HG02885 (cell line): ENCODE data around the gene ACTG2.

ENCODE experiments used
- ATAC-seq: cut with Tn5 transposase; IDR thresholded peaks from one replicate; pipeline ENCODE4 v1.9.1; 2021; ENCODE audit warnings: mild to moderate bottlenecking; ENCODE audit not compliant: unreplicated experiment, poor library complexity

Gene ACTG2

DNA sequence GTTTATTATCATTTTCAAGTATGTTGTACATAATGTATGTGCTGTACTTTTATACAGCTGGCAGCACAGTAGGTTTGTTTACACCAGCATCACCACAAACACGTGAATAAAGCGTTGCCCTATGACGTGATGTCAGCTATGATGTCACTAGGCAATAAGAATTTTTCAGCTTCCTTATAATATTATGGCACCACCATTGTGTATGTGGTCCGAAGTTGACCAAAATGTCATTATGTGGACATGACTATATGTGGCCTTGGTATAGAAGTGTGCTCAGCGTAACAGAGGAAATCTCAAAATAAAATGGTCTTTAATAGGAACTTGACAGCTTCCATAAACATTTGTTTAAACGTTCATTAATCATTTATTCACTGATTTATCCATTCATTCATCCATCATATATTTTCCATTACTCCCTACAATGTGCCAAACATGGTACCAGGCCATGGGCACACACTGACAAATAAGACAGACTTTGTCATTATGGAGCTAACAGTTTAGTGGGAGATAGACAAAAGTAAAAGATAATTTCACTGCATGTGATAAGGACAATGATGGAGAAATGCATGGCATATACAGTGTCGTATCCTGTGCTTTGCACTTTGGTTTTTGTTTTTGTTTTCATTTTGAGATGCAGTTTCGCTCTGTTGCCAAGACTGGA lies 18.9 kb downstream of the ACTG2 start:
- no peak for ATAC-seq

DNA sequence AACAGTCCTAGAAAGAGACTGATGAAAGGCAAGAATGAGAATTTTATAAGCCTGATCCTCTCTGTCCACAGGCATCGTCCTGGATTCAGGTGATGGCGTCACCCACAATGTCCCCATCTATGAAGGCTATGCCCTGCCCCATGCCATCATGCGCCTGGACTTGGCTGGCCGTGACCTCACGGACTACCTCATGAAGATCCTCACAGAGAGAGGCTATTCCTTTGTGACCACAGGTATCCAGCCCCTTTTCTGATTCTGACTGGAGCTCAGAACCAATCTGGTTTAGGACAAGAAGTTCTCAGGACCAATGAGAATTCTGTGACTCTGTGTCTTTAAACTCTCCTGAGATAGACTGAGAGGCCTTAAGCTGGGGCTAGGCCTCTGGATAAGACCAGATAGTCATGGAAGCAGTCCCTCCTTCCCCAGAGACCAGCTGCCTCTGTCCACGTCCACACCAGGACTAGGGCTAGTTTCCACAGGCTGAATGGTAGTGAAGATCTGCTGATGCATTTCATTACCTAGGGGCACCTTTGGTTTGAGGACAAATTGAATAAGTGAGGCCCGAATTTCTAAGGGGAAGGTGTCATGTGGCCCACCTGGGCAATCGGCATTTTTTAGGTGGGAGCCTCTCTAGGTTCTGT lies 20.7 kb downstream of the ACTG2 start:
- ATAC-seq = no peak

DNA sequence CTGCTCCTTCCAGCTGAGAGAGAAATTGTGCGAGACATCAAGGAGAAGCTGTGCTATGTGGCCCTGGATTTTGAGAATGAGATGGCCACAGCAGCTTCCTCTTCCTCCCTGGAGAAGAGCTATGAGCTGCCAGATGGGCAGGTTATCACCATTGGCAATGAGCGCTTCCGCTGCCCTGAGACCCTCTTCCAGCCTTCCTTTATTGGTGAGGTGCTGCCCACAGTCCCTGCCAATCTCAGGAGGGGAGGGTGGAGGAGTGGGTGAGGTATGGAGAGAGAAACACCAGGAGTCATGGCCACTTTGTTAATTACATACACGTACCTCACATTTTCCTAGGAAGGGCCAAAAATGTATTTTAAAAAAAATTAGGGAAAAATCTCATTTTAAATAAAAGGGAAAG lies 21.9 kb downstream of the ACTG2 start:
- no peak for ATAC-seq

DNA sequence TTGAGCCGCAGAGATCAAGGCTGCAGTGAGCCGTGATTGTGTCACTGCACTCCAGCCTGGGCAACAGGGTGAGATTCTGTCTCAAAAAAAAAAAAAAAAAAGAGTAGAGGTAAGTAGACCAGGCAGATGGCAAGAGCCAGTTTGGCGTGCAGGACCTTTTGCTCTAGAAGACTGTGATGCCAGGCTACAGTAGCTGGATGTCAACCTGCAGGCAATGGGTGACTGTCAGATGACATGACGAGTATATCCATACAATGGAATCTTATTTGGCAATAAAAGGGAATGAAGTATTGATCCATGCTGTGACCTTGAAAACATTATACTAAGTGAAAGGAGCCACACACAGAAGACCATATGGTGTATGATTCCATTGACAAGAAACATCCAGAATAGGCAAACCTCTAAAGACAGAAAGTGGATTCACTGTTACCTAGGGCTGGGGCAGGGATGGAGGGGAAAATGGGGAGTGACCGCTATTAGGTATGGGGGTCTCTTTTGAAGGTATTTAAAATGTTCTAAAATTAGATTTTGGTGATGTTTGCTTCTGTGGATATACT lies 22.7 kb downstream of the ACTG2 start:
- ATAC-seq = no peak

- ATAC-seq = no peak
Measured at GRCh38 chr2:73916666-73917065, 23.9 kb downstream of the ACTG2 start.

GRCh38 chr2:73917296-73917695 lies 24.5 kb downstream of the ACTG2 start:
- no peak for ATAC-seq

GRCh38 chr2:73917696-73918207 lies 24.9 kb downstream of the ACTG2 start:
- ATAC-seq = no peak

GRCh38 chr2:73918856-73919255 lies 26.0 kb downstream of the ACTG2 start:
- ATAC-seq = no peak

- ATAC-seq = no peak
Measured at GRCh38 chr2:73919596-73920228, 26.9 kb downstream of the ACTG2 start.

DNA sequence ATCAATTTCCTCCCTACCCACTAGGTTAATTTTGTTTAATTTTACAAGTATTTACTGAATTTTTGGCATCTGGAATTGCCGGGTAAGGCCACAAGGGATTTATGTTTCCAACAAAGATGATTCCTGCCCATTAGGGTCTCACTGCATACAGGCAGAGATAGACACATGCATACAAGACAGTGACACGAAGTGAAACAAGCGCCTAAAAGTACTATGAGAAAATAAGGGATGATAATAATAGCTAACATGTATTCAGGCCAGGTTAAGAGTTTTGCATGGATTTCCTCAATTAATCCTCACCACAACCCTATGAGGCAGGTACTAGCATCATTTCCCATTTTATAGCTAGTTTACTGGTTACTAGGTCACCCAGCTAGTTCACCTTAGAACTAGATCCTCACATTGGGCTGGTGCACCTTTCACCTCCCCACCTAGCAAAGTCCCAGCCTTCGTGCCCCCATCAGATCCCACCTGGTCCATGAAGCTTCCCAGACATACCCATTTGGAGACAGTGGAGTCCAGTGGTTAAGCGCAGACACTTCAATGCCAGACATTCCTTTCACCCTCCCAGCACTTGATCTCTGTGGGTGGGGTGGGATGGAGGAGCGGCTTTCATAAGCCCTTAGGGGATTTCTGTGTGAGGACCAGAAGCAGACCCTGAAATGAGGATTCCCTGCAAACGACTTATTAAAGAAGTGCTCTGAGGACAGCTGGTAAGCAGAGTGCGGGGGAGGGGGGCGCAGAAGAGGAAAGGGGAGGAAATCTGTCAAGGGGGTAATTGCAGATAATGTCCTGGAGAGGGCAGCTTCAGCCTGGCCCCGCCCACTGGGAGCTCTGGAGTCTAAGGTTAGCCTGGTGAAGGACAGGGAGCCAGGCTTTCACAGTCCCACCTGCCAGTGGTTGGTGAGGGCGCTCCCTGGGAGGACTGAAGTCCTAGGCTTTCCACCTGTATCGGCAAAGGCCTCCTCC lies 28.1 kb downstream of the ACTG2 start:
- no peak for ATAC-seq

- ATAC-seq = no peak
Measured at GRCh38 chr2:73921581-73921980, 28.8 kb downstream of the ACTG2 start.

- ATAC-seq = no peak
Measured at GRCh38 chr2:73922681-73923080, 29.9 kb downstream of the ACTG2 start.

GRCh38 chr2:73925033-73925704 lies 32.4 kb downstream of the ACTG2 start:
- no peak for ATAC-seq

GRCh38 chr2:73925853-73926492 lies 33.2 kb downstream of the ACTG2 start:
- ATAC-seq = no peak

- ATAC-seq = peak; percentile 100
Measured at GRCh38 chr2:73926493-73927327, 33.9 kb downstream of the ACTG2 start, which contains the start of gene DGUOK. Gene DGUOK, plus strand, starts transcription at chr2:73926880. Its CDS starts 31 bp downstream, at chr2:73926911.

DNA sequence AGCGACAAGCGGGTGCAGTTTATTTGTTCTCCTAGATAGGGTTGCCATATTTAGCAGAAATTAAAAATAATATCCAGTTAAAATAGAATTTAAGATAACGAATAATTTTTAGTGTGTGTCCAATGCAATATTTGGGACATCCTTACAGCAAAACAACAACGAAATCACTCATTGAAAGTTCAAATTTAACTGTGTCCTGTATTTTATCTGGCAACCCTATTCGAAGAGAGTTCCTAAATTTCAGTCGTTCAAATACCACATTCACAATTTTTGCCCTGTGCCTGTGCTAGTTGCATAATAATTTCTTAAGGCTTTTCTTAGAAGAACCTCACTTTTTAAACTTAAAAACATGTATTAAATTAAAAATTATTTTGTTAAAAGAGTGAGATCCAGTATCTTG lies 34.5 kb downstream of the ACTG2 start:
- no peak for ATAC-seq

DNA sequence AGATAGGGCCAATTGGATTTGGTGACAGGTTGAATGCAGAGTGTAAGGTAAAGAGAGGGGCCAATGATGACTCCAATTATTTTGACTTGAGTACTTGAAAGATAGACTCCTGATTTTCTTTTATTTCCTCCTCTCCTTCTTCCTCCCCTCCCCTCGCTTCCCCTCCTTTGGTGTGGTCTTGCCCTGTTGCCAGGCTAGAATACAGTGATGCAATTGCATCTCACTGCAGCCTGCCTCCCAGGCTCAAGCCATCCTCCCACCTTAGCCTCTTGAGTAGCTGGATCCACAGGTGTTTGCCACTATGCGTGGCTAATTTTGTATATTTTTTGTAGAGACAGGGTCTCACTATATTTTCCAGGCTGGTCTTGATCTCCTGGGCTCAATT lies 36.1 kb downstream of the ACTG2 start:
- no peak for ATAC-seq

- no peak for ATAC-seq
Measured at GRCh38 chr2:73930386-73930785, 37.6 kb downstream of the ACTG2 start.
